ENCODE results near the gene RCE1.

RCE1 gene

DNA sequence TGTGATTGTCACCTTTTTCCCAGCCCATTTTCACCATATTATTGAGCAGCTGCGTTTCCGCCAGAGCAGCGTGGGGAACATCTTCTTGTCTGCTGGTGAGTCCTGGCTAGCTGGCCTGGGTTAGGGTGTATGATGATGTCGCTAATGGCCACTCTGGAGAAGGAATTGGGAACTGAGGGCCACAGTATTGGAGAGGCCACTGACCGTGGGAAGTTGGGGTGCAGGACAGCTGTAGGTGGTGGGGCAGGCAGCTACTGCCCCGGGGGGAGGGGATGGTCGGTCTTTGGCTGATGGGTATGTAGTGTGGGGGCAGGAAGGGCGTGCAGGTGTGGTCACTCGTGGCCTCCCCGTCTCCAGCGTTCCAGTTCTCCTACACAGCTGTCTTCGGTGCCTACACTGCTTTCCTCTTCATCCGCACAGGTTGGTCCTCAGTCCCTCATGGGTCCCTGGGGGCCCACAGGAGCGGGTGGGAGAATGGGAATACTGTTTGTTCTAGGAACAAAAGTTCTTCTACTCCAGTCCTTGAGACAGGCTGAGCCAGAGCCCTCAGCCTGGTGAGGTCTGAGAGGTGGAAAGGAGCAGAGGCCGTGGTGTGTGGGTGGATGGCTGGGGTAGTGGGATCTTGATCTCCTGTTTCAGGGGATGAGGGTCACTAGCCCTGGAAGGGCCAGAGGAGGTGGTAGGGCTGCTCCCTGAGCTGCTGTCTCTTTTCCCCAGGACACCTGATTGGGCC is 2.1 kb downstream of the RCE1 start:
- DNase-seq = no peak

DNA sequence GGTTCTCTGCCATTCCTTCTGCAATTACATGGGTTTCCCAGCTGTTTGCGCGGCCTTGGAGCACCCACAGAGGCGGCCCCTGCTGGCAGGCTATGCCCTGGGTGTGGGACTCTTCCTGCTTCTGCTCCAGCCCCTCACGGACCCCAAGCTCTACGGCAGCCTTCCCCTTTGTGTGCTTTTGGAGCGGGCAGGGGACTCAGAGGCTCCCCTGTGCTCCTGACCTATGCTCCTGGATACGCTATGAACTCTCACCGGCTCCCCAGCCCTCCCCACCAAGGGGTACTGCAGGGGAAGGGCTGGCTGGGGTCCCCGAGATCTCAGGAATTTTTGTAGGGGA is 2.6 kb downstream of the RCE1 start:
- DNase-seq = no peak

DNA sequence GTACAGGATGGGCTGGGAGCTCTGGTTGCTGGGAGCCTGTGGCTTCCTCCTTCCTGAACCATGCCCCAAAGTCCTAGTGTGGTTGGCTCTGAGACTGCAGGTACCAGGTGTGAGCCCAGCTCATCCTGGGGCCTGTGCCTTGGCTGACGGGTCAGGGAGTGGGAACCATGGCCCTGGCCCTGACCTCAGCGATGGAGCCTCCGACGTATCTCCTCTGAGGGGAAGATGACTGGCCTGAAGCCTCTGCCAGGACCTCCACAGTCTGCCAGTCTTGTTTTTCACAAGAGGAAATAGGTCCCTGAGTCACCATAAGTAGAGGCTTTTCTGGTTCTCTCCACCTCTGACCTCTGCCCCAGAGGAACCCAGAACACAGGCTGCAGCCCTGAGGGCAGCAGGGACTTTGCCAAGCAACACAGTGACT is 3.4 kb downstream of the RCE1 start:
- peak; percentile 34 to 67 for DNase-seq

DNA sequence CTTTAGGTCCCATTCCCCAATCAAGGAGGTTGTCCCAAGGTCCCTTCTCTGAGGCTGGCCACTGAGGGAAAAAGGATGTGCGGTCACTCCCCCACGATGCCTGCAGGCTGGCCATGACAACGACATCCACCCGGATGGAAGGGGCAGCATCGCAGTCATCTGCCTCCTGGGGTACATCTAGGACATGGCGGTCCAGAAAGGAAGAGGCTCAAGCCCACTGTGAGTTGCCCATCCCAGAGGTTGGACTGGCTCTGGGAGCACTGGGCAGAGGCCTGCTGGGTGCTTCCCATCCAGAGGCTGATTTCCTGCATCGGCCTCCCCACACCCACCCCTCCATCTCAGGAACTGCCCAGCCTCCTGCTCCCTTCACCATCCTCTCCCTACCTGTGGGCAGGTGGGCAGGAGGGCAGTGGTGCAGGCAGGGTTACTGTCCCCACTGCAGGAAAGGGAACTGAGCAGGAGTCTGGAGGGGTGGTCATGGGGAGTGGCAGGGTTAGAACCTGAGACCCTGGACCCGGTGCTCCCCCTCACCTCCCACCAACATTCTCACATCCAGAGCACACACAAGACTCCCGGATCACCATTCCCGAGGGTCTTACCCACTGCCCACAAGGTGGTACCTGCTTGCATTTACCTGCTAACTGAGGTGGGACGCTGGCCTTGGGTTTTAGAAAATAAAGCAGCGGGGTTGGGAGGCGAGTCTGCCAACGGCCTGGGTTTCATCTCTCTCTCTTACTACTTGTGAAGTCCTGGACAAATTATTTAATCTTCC is 4.4 kb downstream of the RCE1 start:
- DNase-seq = no peak

DNA sequence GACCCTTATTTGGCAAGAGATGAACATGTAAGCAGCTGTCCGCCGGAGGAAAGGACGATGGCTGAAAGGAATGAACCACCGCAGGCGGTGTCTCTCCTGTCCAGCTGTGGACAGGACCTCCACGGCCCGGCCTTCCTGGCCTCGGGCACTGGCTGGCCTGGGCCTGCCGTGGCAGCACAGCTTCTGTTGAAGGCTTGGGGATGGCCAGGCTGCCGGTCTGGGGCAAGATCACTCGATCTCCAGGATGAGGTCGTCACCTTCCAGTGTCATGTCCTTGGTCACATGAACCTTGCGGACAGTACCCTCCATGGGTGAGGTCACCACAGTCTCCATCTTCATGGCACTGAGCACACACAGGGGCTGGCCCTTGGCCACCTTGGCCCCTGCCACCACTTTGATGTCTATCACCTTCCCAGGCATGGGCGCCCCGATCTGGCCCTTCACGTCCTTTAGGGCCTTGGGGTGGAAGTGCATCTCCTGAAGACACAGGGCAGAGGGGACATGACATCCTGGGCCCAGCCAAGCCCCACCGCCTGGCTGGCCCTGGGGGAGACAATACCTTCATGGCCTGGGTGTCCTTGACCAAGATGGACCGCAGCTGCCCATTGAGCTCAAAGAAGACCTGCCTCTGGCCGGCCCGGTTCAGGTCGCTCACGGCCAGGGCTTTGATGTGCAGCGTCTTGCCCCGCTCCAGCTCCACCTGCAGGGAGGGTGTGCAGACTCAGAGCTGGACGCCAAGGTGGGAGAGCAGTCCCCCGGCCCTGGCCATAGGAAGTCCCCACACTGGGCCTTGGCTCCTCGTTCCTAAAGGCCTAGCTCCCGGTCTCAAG is 5.6 kb downstream of the RCE1 start:
- no peak for DNase-seq

DNA sequence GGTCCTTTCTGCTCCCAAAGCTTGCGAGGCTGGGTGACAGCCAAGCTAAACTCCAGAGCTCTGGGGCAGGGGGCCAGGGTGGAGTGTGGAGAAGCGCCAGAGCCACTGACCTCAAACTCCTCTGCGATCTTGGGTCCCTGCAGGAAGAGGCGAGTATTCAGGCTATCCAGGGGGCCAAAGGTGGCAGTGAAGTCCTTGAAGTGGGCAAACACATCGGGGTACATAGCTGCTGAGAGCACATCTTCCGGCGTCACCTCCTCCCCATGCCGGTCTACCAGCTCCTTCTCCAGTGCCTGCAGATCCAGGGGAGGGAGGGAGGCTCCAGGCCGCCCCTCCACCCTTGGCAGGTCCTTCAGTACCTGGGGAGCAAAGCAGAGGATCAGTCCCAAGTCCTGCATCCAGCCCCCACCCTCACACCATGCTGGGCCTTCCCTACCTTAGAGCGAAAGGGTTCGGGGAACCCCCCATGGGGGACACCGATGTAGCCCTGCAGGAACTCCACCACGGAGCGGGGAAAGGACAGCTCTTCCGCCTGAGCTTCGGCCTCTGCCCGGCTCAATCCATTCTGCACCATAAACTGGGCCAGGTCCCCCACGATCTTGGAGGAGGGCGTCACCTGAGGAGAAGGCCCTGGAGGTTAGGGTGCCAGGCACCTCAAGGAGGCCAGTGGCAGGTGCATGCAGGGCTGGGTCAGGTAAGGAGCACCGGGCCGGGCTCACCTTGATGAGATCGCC is 6.4 kb downstream of the RCE1 start:
- DNase-seq = no peak

DNA sequence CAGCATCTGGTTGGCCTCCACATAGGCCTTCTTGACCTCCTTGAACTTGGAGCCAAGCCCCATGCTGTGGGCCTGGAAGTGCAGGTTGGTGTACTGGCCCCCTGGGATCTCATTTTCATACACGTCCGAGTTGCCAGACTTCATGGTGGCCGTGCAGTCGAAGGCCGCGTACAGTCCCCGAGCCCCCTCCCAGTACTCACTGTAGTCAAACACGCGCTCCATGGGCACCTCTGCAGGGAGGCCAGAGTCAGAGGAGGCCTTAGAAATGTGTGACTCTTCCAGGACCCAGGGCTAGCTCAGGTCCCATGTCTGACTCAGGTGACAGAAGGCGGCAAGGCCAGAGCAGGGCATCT is 7.0 kb downstream of the RCE1 start:
- DNase-seq = no peak

DNA sequence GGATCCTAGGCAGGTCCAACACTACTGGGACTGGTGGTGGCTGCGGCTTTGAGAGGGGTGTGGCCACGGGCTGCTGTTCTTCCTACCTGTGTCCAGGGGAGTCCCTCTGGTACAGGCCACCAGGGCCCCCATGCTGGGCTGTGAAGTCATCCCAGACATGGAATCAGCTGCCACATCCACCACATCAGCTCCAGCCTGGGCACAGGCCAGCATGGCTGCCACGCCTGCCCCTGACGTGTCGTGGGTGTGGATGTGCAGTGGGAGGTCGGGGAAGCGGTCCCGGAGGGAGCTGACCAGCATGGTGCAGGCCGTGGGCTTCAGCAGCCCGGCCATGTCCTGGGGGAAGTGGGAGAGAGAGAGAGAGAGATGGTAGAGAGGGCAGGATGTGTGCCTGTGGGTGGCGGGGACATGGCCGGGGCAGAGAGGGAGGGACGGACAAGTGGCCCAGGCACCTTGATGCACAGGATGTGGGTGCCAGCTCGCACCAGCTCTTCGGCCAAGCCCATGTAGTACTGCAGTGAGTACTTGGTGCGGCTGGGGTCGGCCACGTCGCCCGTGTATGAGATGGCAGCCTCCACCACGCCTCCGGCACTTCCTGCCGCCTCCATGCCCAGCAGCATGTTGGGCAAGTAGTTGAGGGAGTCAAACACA is 7.5 kb downstream of the RCE1 start:
- DNase-seq = no peak

DNA sequence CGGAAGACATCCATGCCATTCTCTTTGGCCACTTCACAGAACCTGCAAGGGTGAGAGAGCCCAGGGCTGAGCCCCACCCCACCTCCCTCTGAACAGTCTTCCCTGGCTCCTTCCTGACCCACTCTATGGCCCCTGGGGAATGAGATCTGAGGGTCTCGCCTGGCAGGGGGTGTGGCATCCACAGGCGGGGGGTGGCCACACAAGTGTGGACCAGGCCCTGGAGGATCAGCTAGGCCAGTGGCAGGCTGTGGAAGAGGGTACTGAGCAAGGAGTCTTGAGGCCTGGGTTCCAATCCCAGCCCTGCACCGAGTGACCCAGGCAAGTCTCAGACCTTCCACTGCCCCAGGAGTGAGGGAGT is 8.0 kb downstream of the RCE1 start:
- no peak for DNase-seq

DNA sequence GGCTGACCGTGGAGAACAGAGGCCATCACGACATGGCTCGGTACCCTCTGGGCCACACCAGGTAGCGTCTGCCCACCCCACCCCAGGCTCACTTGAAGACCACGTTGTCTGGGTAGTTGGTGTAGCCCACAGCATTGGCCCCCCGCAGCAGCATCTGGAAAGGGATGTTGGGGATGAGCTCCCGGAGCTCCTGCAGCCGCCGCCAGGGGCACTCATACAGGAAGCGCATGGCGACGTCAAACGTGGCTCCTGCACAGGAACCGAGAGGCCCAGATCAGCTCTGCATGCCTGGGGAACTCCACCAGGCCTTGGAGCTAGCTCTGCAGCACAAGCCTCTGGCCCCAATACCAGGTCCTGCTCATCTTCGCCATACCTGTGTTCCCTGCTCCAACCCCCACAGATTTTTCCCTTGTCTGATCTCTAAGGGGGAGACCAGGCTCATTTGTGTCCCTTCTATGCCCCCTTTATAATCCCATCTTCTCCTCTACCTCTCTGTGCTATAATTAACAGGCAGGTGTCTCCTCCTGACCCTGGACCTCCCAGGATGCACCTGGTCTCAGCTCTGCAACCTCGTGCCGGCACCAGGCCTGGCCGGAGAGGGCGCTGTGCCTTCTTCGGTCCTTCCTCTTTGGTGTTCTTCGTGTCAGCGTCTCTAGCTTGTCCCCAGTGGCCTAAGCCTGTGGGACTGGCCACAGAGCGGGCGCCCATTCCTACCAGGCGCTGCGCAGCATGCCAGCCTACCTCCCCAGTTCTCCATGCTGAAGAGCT is 8.6 kb downstream of the RCE1 start:
- DNase-seq = peak; percentile 22 to 36

DNA sequence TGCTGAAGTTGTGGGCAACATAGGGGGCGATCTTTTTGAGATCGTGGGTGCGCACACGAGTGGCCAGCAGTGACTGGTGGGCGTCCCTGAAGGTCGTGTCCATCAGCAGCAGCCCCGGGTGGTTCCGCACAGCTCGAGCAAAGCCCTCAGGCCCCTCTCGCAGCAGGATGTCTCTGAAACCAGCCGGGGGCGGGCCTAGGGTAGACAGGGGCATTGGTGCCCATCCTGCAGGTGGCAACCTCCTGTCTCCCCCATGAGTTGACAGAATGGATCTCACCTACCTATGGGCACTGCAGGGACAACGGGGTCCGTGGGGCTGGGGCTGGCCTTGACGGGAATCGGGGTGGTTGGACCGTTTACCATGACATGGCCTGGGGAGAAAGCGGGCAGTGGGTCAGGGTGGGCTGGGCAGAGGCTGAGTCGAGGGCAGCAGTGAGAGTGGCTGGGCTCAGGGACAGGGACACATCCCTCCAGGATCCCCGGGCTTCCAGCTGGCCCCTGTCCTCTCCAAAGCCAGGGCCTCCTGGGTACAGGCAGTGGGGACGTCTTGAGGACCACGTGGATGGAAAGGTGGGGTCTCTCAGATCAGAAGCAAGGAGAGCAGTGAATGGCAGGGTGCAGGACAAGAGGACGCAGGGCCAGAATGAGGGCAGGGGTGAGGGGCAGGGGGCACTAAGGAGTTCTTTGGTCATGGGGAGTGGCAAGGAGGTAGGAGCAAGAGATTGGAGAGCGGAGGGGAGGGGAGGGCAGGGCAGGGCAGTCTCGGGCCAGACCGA is 9.4 kb downstream of the RCE1 start:
- no peak for DNase-seq

DNA sequence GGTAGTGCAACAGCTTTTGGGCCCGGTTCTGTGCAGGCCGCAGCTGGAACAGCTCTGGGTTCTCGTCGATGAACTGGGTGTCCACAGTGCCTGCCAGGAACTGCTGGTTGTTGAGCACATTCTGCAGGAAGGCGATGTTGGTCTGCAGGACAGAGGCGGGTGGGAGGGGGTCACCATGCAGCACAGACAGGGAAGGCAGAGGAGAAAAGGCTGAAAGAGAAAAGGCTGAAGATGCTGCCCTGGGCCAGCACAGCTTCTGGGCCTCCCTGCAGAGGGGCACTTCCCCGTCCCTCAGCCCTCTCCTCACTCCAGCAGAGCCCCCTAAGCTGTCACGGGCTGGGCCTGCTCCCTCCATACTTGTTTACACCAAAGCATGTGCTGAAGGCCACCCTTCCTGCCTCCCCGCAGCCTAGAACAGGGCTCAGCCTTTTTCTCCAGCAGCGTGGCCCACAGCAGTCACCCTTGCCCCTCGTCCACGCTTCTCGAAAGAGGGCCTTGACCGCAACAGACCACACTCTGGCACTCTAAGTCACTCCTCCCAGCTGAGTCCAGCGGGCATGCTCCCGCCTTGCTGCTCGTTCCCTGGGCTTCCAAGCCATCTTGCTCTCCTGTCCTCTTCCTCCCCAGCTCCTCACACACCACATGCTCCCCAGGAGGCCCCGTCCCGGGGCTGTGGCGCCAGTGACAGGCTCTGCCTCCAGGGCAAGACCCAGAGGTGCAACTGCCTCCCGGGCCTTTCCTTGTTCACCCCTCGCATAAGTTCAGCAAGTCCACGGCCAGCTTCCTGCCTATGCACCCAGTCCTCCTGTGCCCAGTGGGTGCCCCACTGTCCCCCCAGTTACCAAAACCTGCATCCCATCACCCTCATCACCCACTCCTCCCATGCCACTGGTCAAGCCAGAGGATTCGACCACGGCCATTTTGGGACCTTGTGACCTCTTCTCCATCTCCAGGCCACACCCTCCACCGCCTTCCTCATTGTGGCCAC is 10.3 kb downstream of the RCE1 start:
- DNase-seq = no peak

DNA sequence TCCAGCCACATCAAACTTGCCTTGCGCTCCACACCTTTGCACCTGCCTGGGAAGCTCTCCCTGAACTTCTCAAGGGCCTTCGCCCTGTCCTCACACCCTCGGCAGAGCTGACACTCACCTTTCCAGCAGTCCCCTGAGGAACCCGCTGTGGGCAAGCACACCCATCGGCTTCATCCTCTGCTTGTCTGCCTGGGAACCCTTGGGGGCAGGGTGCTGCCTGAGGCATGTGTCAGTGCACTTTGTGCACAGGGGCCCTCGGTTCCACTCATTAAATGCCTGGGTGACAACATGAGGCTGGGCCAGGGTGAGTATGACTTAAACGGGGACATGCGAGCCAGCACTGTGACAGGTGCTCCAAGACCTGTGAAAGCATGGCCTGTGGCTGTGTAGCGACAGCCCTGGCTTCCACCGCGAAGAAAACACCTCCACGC is 11.0 kb downstream of the RCE1 start:
- no peak for DNase-seq

DNA sequence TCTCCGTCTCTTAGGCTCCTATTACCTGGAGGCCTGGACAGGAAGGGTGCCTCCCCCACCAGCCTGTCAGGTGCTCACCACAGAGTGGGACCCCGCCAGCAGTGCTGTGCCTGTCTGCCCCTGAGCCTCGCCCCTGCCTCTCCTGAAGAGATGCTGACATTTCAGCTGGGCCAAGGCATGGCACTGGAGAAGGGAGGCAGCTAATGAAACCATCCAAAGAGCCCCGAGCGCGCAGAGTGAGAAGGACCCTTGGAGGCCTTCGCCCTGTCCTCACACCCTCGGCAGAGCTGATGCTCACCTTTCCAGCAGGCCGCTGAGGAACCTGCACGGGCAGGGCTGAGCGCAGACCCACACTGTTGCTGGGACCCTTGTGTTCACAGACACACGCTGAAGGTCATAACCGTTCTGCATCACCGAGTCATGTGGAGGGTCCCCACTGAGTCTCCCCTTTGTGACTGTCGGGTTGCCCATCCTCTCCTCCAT is 11.5 kb downstream of the RCE1 start:
- no peak for DNase-seq

DNA sequence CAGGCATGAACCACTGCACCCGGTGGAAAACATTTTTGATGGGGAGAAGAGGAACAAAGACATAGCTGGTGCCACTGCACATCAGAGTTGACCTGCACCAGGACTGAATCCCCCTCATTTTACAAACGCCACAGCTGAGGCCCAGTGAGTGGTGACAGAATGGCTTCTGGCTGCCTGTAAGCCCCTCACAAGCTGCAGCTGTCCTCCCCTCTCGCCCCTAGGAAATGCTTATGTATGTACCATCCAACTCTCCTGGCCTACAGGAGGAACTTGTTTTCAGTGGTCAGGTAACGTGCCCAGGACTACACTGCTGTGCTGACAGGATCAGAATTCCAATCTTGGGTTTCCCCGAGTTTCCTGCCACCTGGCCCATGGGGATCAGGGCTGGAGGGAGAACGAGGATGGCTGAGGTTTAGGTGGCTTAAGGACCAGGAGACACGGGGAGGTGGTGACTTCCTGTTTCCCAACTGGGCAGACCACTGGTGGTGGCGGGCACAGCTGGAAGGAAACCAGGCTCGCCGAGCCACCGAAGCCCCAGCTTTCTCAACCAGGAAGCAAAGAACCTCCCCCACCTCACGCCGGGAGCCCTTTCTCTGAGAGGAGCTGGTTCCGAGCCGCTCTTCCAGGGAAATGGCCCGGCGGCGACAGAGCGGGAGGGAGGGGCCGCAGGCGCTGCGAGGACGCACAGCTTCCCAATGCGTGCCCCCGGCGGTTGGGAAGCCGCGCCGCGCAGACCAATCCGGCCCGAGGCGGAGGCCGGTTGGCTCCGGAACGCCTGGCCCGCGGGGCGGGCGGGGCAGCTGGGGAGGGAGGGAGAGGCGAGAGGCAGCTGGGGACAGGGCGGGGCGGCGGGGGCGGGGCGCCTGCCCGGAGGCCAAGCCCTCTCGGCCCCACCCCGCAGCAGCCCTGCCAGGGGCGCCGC is 12.6 kb downstream of the RCE1 start:
- peak; percentile 95 for DNase-seq

DNA sequence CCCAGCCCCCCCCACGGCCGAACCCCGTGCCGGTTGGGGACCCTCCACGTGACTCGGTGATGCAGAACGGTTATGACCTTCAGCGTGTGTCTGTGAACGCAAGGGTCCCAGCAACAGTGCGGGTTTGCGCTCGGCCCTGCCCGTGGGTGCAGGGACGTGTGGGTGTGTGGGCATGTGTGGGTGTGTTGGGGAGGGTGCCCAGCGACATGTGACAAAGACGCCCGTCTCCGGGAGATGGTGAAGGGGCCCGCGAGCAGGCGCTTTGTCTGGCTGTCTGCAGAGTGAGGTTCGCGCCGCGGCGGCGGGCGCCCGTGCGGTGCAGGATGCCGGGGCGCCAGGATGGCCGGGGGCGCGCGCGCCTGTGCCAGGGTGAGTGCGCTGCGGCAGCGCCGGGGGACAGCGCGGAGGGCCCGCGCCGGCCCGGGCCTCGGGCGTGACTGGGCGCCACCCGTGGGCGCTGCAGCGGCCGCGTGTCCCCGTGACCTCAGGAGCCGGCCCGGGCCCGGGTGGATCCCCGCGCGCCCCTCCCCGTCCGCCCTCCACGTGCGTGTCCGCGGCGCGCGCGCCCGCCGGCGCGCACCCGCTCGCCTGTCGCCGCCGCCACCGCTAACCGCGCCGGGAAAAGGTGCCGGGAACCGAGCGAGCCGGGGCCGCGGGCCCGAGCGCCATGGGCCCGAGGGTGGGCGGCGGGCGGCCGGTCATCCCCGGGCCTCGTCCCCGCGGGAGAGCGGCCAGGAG is 13.4 kb downstream of the RCE1 start, which contains the start of gene LRFN4:
TSS of gene LRFN4 (plus strand) at position 569 of the 738 bp plus-strand sequence. CDS start 681 bp downstream, outside the sequence.
- peak; percentile 60 to 84 for DNase-seq

DNA sequence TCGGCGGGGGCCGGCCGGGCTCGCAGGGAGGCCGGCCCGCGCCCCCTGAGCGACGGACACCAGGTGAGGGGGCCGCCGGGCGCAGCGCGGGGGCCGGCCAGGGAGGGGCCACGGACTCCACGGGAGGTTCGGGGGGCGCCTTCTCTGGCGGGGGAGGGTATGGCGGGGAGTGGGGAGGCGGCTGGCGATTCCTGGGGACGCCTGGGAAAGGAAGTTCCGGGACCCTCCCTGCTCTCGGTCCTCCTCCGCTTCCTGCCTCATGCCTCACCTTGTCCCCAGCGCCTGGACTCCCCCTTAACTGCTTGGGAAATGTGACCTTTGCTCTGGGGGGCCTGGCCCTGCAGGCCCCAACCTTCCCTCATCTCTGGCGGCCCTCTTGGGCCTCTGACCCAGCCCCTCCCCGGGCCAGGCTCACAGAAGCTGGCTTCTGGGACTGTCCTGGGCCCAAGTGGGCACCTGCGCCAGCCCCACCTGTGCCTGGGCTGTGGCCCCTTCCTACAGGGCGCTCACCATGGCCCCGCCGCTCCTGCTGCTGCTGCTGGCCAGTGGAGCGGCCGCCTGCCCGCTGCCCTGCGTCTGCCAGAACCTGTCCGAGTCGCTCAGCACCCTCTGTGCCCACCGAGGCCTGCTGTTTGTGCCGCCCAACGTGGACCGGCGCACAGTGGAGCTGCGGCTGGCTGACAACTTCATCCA is 14.1 kb downstream of the RCE1 start:
- DNase-seq = no peak

Data from inflammatory macrophage (primary cell).